GM04503 (cell line): Measurements from ENCODE around the gene HOOK1.

Experiments used
- DNase-seq: peaks from one replicate; pipeline ENCODE4 v3.0.0-alpha.2; 2012; ENCODE audit warnings: low read depth

The HOOK1 gene

GRCh38 chr1:59814901-59815825 is at the start of gene HOOK1:
TSS of gene HOOK1 (plus strand) at chr1:59814949. CDS start at chr1:59815118, 169 bp downstream.
- no peak for DNase-seq

DNA sequence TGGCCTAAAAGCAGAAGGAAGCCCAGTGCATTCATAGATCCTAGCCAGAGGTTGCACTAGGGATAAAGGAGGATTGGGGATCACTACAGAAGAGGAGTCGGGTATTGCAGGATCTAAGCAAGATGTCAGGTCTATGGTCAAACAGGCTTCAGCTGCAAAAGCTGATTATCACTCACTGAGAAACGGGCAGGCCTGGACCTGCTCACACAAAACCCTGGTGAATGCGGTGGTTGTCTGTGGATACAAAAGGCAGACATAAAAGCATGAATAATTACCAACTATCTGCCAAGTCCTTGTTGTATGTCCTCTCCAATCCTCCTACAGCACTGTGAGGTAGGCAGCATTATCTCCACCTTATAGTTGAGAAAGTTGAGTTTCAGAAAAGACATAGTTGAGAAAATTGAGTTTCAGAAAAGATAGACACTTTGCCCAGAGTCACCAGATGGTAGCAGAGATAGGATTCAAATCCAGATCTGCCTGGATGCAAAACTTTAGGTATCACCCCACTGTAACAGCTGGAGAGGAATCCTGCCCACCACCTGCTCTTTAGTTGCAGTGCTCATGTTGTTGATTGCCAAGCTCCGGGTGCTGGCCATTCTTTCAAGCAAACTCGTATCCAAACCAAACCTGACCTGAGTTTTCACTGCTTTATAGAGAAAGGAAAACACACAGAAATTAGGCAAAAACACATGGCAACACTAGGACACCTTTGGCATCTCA is 49.6 kb upstream of the HOOK1 start:
- DNase-seq, result no peak

DNA sequence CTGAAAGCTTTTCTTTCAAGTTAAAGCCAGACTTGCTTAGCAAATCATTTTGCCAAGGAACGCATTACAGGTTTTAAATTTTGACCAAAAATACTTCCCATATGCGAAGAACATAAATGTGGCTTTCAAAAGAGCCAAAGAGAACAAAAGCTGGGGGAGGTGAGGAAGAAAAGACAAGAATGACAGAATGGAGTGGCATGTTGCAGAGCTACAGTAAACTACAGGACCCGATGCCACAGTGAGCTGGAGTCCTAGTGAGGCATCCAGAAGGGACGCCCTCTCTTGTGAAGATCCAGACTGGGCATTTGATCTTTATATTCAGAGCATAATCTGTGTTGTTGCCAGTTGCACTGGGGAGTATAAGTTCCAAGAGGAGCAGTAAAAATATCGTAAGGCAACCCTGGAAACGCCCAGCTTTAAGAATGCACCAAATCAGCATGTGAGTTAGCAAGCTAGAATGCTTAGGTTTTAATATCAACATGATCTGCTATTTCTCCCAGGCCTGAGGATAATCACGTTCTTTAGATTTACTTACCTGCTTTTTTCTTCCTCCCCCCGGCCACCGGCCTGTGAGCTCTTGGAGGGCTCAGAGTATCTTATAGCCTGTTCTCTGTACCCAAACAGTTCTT is 48.4 kb upstream of the HOOK1 start:
- DNase-seq, result no peak

- DNase-seq, result no peak
Measured at GRCh38 chr1:59767119-59767518, 47.6 kb upstream of the HOOK1 start.

DNA sequence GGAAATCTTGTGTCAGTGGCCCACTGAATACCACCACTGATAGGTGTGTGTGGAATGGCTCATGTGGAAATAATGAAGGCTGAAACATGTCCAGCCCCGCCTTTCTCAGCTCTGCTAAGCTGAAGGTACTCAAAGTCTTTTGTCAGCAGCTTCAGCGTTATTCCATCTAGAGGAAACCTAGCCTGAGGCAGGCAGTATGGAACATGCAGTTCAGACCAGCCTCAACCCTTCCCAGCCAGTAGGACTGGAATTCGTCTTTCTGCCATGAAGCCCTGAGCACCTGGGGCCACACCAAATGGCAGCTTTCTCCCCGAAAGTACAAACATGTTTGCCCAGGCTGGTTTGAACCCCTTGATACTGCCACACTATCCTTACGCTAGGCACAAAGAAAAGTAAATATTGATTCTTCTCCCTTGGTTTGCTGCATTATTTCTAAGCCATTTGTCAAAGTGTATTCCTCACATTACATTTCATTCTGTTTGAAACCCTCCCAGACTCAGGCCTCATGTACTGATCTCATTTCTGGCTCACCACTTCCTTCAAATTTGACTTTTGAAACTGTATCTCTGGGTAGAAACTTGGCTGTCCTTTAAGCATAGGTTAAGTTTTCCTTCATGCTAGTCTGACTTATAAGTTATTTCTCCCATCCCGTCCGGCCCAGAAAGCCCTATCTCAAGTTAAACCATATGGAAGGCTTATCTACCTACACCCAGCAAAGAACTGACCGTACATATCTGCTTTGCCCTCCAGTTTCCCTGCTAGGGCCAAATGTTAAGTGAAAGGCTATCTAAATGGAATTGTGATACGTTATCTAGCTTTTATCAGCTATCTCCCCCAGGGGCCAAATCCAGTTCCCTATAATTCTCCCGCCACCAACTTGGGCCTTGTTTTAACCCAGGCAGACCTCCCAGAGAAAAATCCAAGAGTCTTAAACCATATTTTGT is 45.7 kb upstream of the HOOK1 start:
- DNase-seq, result no peak

- no peak for DNase-seq
Measured at GRCh38 chr1:59769736-59770095, 45.0 kb upstream of the HOOK1 start.

GRCh38 chr1:59771361-59771760 is 43.4 kb upstream of the HOOK1 start:
- DNase-seq, result no peak

GRCh38 chr1:59775480-59775879 is 39.3 kb upstream of the HOOK1 start:
- no peak for DNase-seq

GRCh38 chr1:59776960-59777852 is 37.5 kb upstream of the HOOK1 start:
- peak; percentile 66 for DNase-seq

DNA sequence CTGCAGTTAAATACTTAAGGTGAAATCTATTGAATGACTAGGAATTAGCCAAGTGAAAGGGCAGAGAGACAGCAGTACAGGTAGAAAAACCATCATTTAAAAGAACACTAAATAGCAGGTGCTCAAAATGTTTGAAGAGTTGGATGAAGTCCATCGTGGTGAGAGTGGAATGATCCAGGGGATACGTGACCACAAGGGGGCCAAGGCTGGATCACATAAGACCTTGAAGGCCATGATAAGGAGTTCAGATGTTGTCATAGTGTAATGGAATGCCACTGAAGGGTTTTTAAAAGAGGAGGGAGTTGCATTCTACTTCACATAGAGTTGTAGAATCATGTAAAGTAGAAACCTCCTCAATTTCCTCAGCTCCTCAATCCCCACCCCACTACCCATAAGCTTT is 34.8 kb upstream of the HOOK1 start:
- no peak for DNase-seq

- DNase-seq, result no peak
Measured at GRCh38 chr1:59788825-59789224, 25.9 kb upstream of the HOOK1 start.

DNA sequence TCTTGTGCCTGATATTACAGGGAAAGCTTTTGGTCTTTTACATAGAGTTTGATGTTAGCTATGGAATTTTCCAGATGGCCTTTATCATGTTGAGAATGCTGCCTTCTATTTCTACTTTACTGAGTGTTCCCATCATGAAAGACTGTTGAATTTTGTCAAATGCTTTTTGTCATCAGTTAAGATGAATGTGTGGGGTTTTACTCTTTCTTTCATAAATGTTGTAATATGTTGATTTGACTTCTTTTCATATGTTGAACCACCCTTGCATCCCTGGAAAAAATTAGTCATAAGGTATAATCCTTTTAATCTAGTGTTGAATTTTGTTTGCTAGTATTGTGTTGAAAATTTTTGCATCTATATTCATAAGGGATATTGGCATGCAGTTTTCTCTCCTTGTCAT is 16.1 kb upstream of the HOOK1 start:
- no peak for DNase-seq

- DNase-seq, result no peak
Measured at GRCh38 chr1:59803458-59804038, 11.2 kb upstream of the HOOK1 start.

DNA sequence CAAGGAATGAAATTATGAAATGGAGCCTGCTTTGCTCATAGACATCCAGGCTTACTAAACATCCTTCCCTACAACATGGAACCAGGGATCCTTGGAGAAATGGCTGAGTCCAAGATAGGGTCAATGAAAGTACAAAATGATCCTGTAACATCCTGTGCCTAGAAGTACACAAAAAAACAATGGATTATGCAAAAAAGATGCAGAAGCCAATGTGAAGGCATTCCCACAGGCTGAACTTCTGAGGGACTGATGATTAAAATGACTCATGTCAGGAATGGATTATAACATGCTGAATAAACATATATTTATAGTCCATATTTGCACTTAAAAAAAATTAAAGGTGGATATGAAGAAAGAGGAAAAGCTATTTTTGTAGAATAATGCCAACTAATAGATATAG is 10.4 kb upstream of the HOOK1 start:
- no peak for DNase-seq

- DNase-seq, result no peak
Measured at GRCh38 chr1:59805554-59805953, 9.2 kb upstream of the HOOK1 start.

DNA sequence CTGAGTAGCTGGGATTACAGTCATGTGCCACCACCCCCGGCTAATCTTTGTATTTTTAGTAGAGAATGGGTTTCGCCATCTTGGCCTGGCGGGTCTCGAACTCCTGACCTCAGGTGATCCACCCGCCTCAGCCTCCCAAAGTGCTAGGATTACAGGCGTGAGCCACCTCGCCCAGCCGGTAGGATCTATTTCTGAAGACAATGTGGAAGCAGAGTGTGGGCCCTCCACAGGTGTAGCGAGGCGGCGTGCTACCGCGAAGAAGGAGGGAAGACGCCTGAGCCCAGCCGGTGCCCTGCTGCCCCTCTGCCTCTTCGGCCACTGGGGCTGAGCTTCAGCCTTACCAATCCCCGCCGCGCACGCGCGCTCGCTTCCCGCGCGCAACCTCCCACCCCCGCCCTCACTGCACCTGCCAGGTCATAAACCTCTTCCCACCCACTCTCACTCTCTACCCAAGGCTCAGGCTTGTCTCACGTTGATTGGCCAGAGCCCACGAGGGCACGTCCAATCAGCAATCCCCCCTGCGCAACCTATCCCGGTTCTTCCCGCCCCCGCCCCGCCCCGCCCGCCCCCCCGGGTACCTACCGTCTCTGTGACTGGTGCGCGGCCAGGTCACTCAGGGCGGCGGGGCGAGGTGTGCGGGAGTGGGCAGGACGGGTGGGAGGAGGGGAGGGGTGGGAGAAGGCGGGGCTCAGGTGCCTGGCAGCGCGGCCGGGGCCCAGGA is 409 bp upstream of the HOOK1 start:
- no peak for DNase-seq

- DNase-seq, result no peak
Measured at GRCh38 chr1:59815892-59816291, 1.1 kb downstream of the HOOK1 start.

DNA sequence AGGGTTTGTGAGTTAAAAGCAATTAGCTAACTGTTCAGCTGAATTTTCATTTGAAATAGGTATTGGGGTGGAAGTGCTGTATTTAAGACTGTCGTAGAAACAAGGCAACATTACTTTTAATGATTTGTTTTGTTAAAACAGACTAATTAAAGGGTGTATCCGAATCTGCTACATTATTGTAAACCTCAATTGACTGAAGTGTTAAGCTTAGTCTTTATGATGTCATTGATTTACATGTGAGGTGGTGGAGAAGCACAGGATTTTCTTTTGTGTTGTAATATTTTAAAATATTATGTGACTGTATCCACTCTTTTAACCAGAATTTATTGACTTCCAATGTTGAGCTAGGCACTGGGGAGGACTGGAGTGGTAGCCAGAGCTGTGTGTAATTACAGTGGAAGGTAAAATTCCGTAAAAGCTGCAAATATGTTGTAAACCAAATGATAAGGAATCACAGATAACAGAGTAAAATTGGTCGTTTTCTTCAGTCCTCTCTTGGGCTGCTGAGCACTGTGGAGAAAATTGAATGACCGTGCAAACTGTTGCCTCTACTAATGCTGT is 1.6 kb downstream of the HOOK1 start:
- DNase-seq, result no peak
